Erythroblast (primary cell): ENCODE measurements around the gene ZNF587.
"Not testable (repeated sequence)": the region's sequence is repeated elsewhere in the genome, so short reads cannot be mapped to it uniquely, and the experiment has no call there.

ENCODE experiments used
- GATA1 ChIP-seq: IDR thresholded peaks from 2 replicates; pipeline ENCODE4 v1.6.1; 2011; ENCODE audit warnings: low read depth, mild to moderate bottlenecking, control low read depth, low read length, moderate library complexity
- POLR2A ChIP-seq: IDR thresholded peaks from 2 replicates; pipeline ENCODE4 v1.6.1; 2011; ENCODE audit warnings: mild to moderate bottlenecking, low read length

- TF ChIP-seq POLR2A, GATA1: not testable (repeated sequence)
Observed at GRCh38 chr19:57823608-57824007, 26.1 kb upstream of the ZNF587 start.
